MCF 10A (cell line): ENCODE measurements around the gene NIPAL4. TPM values are rescaled to one million over a fixed set of nuclear protein-coding genes. Genes with fewer than 3 reads are reported as not detected.
"Not testable (repeated sequence)": the region's sequence is repeated elsewhere in the genome, so short reads cannot be mapped to it uniquely, and the experiment has no call there.

ENCODE experiments used
- BruUV-seq: library from RNA; stranded (reverse); fragments of 400-500 nt; replicated peaks from 2 replicates; lab custom pipeline; 2021; lab: Mats Ljungman, UMichigan
- CTCF ChIA-PET: fragments of 300-600 bp; sonication (Branson Sonifier 250); formaldehyde crosslinking; extraction: SDS; loops from one replicate; lab custom pipeline; 2021; ENCODE audit warnings: antibody characterized with exemption, inconsistent platforms; lab: Yijun Ruan, JAX
- POLR2A ChIA-PET: fragments of 300-600, 350-650 bp; sonication (Branson Sonifier 250); formaldehyde crosslinking; extraction: SDS; loops from one replicate; lab custom pipeline; 2020; ENCODE audit warnings: antibody characterized with exemption, inconsistent platforms; lab: Yijun Ruan, JAX
- DNase-seq: peaks from one replicate; pipeline ENCODE4 v3.0.0-alpha.2; 2018; ENCODE audit not compliant: unreplicated experiment
- H3K27ac Mint-ChIP-seq: one replicate; pipeline ENCODE4 v1.8.0; 2022; ENCODE audit warnings: mild to moderate bottlenecking, low read depth, mixed read lengths; ENCODE audit not compliant: unreplicated experiment
- H3K27me3 Mint-ChIP-seq: one replicate; pipeline ENCODE4 v1.8.0; 2022; ENCODE audit warnings: mixed read lengths; ENCODE audit not compliant: insufficient read depth, unreplicated experiment
- H3K36me3 Mint-ChIP-seq: one replicate; pipeline ENCODE4 v1.8.0; 2022; ENCODE audit warnings: mild to moderate bottlenecking, moderate library complexity, mixed read lengths; ENCODE audit not compliant: insufficient read depth, unreplicated experiment
- H3K4me1 Mint-ChIP-seq: one replicate; pipeline ENCODE4 v1.8.0; 2022; ENCODE audit warnings: mixed read lengths; ENCODE audit not compliant: insufficient read depth, unreplicated experiment
- H3K4me3 Mint-ChIP-seq: one replicate; pipeline ENCODE4 v1.8.0; 2022; ENCODE audit warnings: mild to moderate bottlenecking, moderate library complexity, mixed read lengths; ENCODE audit not compliant: unreplicated experiment
- H3K9me3 Mint-ChIP-seq: one replicate; pipeline ENCODE4 v1.8.0; 2022; ENCODE audit warnings: mixed read lengths; ENCODE audit not compliant: unreplicated experiment
- CTCF ChIP-seq: fragments of 200-600 bp; IDR thresholded peaks from one replicate; pipeline ENCODE4 v1.8.0; 2022; ENCODE audit warnings: antibody characterized with exemption, mild to moderate bottlenecking; ENCODE audit not compliant: unreplicated experiment
- intact Hi-C: fragments of 100-400 bp; cut with micrococcal nuclease; formaldehyde crosslinking; loops from 2 replicates; pipeline ENCODE4 v1.14.1; 2022
- total RNA-seq: library from RNA; stranded (reverse); gene quantifications from 2 replicates; pipeline ENCODE4 v1.2.3, GENCODE V29; 2022

Gene NIPAL4
- total RNA-seq, 1 experiment from 2014 or later, result 0.40 TPM

DNA sequence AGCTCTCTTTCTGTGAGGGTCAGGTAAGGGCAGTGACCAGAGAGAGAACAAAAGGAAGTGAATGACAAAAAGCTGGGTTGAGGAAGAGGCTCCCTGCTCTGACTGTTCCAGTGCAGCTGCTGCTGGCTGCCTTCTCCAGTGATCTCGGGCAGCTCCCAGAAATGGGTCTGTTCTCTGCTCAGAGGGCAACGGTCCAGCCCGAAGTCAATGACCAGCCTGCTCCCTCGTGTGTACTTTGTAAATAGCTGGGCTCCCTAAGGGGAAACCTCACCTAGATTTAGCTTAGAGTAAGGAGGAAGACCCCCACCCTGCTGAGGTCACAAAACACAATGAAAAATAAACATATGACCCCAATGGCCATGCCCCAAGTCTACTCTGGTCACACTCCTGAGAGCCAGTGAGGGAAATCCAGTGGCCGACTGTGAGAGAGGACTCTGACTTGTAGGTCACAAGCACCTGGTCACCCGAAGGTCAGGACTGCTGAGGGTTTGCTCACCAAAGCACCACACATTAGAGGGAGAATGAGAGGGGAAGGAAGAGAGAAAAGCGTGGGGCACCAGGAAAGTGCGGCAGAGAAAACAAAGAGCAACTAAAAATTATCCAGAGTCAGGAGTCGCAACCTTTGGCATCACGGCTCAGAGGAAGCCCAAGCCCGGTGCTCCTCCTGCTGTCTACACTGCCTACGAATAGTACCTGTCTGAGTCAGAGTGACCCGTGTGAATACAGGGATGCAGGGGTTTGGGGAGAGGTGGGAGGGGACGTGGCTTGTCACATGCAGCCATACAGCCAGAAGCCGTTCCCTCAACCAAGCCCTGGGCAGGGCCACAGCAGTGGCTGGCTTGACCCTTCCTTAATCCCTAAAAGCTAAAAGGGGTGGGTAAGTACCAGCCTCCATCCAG is 19.8 kb downstream of the NIPAL4 start:
- no peak for TF ChIP-seq CTCF
- Mint-ChIP-seq H3K27ac (no peak overlapping the region), H3K27me3 (no peaks in the 10 kb centered on the region), H3K36me3 (no peaks in the 10 kb centered on the region), H3K4me3 (no peak overlapping the region), H3K4me1 (peaks cover 1% of the 10 kb centered on the region), H3K9me3 (no peaks in the 10 kb centered on the region)
- no TSS peak for BruUV-seq
- DNase-seq, result no peak
- intact Hi-C loops, result no loop called here
- POLR2A ChIA-PET, result interaction anchor here (0.7 to 1.0 kb wide), 2 partner anchors 8 to 10 kb away, joined by 3 read pairs; no protein-coding TSS in a partner anchor
- CTCF ChIA-PET, result interaction anchor here (0.5 to 28.1 kb wide), 22 partner anchors 9 to 661 kb away, joined by 3 to 642 read pairs (median 4); partner anchors contain the start of gene LSM11

DNA sequence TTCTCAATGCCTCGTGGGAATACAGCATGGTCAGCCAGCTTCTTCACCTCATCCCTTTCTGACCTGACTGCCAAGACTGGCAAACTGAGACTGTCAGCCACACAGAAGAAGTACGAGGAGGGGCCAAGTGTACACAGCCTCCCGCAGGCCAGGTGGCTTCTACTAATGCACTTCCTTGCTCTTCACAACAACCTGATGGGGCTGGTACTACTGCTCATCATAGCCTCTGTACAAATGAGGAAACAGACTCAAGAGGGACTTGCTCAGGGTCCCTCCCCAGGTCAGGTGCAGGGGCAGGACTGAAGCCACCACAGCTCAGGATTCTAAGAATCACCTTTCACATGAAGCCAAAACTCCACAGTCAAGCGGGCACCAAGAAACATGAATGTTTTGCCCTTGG is 21.3 kb downstream of the NIPAL4 start:
- H3K27ac Mint-ChIP-seq, result no peak overlapping the region
- H3K4me3 Mint-ChIP-seq, result no peak overlapping the region
- intact Hi-C loops, result no loop called here
- no peaks in the 10 kb centered on the region for H3K9me3 Mint-ChIP-seq
- H3K27me3 Mint-ChIP-seq, result no peaks in the 10 kb centered on the region
- no peaks in the 10 kb centered on the region for H3K36me3 Mint-ChIP-seq
- DNase-seq, result no peak
- no TSS peak for BruUV-seq
- ChIA-PET CTCF (interaction anchor here (0.7 to 28.1 kb wide), 11 partner anchors 8 to 262 kb away, joined by 3 to 642 read pairs (median 4); partner anchors contain the start of gene LSM11), POLR2A (interaction anchor here (1.0 to 1.2 kb wide), 2 partner anchors 10 to 153 kb away, joined by 3 to 4 read pairs; no protein-coding TSS in a partner anchor)
- TF ChIP-seq CTCF, result no peak
- H3K4me1 Mint-ChIP-seq, result peaks cover 5% of the 10 kb centered on the region

- Mint-ChIP-seq H3K4me1 (peaks cover 5% of the 10 kb centered on the region), H3K27me3 (no peaks in the 10 kb centered on the region), H3K4me3 (no peak overlapping the region), H3K27ac (no peak overlapping the region), H3K36me3 (no peaks in the 10 kb centered on the region), H3K9me3 (no peaks in the 10 kb centered on the region)
- intact Hi-C loops, result no loop called here
- BruUV-seq, result no TSS peak
- no peak for DNase-seq
- no peak for TF ChIP-seq CTCF
- ChIA-PET POLR2A (interaction anchor here (1.2 kb wide), 1 partner anchor 153 kb away, joined by 4 read pairs; no protein-coding TSS in a partner anchor), CTCF (interaction anchor here (0.8 to 28.1 kb wide), 7 partner anchors 11 to 262 kb away, joined by 3 to 642 read pairs (median 4); partner anchors contain the start of gene LSM11)
Observed at GRCh38 chr5:157481666-157482065, 21.7 kb downstream of the NIPAL4 start.

DNA sequence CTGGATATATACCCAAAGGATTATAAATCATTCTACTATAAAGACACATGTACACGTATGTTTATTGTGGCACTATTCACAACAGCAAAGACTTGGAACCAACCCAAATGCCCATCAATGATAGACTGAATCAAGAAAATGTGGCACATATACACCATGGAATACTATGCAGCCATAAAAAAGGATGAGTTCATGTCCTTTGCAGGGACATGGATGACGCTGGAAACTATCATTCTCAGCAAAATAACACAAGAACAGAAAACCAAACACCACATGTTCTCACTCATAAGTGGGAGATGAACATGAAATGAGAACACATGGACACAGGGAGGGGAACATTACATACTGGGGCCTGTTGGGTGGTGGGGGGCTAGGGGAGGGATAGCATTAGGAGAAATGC is 22.7 kb downstream of the NIPAL4 start:
- H3K9me3 Mint-ChIP-seq, intact Hi-C loops, BruUV-seq, H3K36me3 Mint-ChIP-seq, H3K4me1 Mint-ChIP-seq, H3K27ac Mint-ChIP-seq, DNase-seq, H3K27me3 Mint-ChIP-seq, H3K4me3 Mint-ChIP-seq: not testable (repeated sequence)
- POLR2A ChIA-PET, result interaction anchor here (1.2 kb wide), 1 partner anchor 154 kb away, joined by 4 read pairs; no protein-coding TSS in a partner anchor
- CTCF ChIA-PET, result interaction anchor here (3.6 to 4.2 kb wide), 2 partner anchors 11 to 12 kb away, joined by 18 to 28 read pairs; no protein-coding TSS in a partner anchor
